Nucleus accumbens (tissue), 56 donors: ENCODE measurements around the gene ZG16B.
A peak's percentile ranks its signal among the peaks of the same experiment; 100 is the strongest.

ENCODE experiments used
- DNase-seq, 56 donors: peaks; one replicate each; lab custom pipeline; 2025; lab: John Stamatoyannopoulos, UW

The ZG16B gene

DNA sequence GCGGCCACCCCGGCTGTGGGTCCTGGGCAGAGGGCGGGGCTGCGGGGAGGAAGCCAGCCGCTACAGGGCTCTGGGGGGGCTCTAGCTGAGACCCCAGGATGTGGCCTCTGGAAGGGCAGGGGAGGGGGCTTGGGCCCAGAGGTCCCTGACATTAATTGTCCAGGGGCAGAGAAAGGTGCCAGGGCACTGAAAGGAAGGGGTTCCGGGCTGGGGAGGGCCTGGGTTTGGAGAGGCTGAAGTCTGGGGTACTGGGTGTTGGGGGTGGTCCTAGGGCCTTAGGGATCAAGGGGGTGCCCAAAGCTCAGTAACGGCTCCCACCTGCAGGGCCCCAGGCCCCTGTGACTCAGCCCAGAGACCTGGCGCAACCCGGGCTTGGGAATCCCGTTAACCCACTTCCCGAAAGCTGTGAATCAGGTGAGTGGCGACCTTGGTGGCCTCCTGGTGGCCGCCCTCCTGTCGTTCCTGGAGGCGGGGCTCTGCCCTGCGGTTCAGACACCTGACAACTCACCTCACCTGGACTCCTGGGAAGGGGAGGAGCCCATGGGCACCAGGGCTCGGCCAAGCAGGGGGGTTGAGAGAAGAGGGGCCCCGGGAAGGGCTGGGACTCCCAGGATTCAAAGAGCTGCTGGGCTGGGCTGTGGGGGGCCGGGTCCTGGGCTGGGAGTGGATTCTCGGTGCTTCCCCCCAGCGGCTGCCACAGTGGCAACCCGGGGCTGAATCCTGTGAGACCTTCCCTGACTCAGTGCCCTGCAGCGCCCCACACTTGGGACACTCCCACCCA lies 28.3 kb downstream of the ZG16B start:
- no peak for DNase-seq

DNA sequence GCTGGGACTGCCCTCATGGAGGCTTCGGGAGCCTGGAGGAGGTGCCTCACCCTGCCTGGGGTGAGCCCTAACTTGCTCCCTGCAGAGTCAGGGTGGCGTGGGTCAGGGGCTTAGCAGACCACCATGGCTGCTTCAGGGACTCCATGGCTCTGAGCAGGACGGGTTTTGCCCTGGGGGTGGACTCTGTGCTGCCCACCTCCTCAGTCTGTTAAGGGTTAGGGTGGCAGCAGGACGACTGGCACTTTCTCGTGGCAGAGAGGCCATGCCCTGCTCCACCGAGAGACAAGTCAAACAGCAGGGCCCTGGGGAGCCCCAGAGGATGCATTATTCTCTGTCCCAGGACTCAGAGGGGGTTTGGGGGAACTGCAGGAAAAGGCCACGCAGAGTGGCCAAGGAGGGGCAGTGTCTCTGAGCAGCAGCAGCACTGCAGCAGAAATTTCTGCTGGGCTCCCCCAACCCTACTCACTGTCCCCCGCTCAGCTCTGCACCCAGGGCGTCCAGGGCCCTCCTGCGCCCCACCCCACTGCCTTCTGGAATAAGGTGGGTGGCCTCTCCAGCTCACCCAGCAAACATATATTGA lies 29.7 kb downstream of the ZG16B start:
- DNase-seq: no peak

DNA sequence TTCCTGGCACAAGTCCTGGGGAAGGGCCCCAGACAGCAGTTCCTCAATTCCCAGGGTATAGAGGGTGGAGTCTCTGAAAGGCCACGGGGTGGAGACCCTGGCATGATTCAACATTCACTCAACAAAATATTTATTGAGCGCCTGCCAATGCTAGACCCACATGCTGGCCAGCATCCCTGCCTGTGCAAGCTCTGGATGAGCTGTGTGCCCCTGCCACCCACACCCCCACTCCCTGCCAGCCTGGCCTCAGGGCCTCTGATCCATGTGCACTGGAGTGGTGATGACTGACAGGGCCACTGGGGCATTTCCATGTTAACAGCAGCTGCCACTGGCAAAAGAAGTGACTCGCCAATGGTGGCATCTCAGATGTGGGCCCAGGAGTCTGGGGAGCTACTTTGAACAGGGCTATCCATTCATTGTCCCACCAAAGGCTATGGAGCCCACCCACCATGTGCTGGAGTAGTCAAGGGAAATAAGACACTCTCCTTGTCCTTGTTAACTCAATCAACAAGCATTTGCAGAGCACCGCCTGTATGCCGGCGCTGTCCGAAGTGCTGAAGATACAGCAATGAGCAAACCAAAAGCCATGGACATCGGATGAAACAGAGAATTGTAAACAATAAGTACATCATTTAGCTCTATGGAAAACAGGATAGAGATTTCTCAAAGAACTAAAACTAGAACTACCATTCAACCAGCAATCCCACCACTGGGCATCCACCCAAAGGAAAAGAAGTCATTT lies 30.9 kb downstream of the ZG16B start:
- no peak for DNase-seq

DNA sequence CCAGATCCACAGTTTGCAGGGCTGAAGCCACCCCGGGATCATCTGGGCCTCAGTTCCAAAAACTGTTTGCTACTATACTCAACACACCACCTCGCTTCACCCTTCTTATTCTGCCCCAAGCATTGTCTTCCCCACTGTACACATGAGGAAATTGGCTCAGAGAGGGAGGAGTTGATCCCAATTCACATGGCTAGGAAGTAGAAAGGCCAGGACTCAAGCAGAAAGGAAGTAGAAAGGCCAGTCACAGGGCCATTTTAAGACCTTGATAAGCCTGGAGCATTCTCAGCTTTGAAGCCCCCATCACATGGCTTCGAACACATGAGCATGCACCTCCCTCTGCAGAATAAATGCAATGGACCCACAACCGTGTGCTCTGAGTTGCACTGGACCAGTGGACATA lies 35.5 kb downstream of the ZG16B start:
- no peak for DNase-seq

DNA sequence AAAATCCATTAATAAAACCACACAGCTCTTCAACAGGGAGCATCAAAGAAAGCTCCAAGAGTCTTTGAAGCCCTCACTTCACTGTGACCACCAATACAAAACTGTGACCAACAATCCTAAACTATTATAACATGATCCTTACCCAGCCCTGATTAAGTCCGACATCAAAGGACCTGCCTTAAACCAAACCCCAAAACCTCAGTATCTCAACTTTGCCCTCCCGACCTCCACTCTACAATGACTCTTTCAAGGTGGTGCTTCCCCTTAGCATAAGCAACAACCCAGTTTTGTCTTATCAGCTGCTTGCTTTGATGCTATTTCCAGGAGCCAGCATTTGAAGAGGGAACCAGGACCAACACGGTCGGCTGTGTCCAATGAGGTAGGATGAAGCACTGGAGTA lies 36.3 kb downstream of the ZG16B start:
- DNase-seq: no peak

DNA sequence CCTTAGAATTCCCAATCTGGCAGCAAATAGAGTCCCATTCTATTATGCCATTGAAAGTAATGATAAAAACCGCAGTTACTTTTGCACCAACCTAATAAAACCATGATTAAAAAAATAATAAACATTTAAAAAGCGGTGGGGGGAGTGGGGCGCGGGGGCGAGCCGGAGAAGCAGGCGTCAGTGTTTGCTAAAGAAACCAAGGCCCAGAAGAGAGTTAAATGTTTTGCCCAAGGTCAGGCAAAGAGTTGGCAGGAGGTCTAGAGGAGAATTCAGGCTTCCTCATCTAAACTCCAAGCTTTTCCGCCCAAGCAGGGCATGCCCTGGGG lies 37.5 kb downstream of the ZG16B start:
- no peak for DNase-seq

DNA sequence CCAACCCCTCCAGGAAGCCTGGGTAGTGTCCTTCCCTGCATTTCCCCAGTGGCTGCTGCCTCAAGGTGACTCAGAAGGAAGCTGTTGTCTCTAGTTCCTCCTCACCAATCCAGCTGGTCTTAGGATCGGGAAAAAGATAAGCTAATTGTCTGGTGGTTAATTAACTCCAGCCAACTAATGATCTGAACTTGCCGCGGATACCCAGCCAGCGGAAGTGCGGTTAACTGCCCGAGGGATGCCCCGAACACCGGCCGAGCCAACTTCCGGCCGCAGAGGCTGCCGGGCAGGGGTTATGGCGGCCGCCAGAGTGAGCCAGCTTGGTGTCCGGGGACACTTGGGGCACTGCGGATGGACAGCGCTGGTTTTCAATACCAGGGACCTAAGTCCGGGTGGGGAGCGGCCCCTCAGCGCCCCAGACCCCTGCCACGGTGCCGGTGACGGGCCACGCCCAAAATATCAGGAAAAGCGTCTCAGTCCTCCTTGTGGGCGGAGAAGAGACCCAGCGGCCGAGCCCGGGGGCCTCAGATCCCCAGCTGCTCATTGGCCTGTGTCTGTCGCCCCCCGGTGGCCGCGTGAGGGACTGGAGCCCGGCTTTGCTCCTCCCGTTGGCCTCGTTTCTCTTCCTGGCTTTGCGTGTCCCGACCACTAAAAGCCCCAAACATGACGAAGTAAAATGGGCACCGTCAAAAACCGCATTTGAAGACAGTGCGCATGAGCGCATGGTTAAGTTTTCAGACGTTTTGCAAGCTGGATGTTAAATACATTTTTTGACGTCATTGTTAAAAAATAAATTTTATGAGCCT lies 38.1 kb downstream of the ZG16B start:
- DNase-seq: peak in 55 of 56 donors; percentile 45 to 99 (median 89)

DNA sequence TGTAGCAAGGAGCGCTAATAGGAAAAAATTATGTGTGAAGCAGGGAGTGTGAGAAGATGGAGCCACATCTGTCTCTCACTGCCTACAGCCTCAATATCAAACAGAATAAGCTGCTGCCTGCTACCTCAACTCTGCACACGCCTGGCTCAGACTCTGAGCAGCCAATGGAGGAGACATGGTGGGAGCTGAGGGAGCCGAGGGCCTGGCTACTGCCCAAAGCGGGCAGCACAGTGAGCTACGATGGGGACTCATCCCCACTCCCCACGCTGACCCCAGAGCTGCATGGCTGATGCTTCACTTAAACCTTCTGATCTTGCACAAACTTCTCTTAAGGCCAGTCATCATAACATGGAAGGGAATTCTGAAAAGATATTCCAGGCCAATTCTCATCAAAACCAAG lies 41.8 kb downstream of the ZG16B start:
- no peak for DNase-seq

DNA sequence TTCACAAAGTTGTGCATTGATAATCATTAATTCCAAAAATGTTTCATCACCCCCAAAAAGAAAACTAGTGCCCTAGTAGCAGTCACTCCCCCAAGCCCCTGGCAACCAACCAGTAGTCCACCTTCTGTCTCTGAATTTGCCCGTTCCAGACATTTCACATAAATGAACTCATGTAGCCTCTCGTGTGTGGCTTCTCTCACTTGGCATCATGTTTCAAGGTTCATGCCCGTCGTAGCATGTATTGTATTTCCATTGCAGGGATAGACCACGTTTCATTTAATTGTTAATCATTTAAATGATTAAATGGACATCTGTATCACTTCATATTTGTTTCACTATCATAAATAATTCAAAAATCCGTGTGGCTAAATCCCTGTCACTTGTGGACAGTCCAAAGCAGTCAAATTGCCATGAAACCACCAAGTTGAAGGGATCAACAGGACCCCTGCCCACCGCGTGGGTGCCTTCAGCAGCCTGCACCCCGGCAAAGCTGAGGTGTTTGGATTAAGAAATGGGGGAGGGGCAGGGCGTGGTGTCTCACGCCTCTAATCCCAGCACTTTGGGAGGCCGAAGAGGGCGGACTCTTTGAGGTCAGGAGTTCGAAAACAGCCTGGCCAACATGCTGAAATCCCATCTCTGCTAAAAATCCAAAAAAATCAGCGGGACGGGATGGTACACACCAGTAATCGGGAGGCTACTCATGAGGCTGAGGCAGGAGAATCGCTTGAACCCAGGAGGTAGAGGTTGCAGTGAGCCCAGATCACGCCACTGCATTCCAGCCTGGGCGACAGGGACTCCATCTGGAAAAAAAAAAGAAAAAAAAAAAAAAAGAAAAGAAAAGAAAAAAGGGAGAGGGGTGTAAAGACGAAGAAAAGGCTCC lies 44.2 kb downstream of the ZG16B start:
- no peak for DNase-seq

DNA sequence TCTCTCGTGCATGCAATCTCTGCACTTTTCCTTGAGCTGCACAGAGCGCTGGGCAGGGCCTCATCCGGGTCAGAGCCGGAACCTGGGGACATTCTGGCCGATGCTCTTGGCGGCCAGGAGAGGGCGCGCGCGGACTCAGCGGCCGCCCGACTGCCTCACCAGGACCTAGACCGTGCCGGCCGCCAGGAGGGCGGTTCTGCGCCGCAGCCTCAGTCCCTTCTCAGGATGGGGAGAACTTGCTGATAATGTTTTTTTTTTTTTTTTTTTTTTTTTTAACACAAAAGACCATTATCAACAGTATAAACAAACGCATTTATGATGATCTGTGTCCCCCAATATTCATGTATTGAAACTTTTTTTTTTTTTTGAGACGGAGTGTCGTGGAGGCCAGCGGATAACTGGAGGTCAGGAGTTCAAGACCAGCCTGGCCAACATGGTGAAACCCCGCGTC lies 44.8 kb downstream of the ZG16B start:
- peak in 50 of 56 donors; percentile 0 to 76 (median 36) for DNase-seq

DNA sequence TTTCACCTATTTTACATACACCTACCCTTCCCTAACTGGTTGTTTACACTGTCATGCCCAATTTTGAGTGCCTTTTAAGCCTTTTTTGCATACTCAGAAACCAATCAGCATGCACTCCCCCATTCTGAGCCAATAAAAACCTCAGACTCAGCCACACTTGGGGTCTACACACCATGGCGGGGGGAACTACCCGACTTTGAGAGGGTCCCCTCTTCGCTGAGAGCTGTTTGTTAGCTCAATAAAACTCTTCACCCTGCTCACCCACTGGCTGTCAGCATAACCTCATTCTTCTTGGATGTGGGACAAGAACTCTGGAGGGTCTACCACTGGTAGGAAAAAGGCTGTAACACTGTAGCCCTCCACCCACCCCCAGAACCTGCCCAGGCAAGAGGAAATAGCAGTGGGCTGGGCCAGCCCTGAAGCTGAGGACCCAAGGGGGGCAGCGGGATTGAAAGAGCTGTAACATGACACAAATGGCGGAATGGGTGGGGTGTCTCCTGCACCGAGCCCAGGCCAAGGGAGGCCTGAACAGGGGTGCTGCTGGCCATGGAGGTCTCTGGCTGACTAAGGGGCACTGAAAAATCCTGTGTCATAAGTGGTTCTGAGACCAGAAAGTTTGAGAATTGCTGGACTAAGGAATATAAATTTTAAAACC lies 49.9 kb downstream of the ZG16B start:
- DNase-seq: no peak
